ENCODE results near the gene ENPP1.

Gene ENPP1

GRCh38 chr6:131807644-131808459 is at the start of gene ENPP1:
Gene ENPP1, plus strand, starts transcription at chr6:131808020. Its CDS starts 16 bp downstream, at chr6:131808036.
- no peak for DNase-seq (ENCODE audit: extremely low read depth, low read depth)
- TF ChIP-seq, protein P1, sequence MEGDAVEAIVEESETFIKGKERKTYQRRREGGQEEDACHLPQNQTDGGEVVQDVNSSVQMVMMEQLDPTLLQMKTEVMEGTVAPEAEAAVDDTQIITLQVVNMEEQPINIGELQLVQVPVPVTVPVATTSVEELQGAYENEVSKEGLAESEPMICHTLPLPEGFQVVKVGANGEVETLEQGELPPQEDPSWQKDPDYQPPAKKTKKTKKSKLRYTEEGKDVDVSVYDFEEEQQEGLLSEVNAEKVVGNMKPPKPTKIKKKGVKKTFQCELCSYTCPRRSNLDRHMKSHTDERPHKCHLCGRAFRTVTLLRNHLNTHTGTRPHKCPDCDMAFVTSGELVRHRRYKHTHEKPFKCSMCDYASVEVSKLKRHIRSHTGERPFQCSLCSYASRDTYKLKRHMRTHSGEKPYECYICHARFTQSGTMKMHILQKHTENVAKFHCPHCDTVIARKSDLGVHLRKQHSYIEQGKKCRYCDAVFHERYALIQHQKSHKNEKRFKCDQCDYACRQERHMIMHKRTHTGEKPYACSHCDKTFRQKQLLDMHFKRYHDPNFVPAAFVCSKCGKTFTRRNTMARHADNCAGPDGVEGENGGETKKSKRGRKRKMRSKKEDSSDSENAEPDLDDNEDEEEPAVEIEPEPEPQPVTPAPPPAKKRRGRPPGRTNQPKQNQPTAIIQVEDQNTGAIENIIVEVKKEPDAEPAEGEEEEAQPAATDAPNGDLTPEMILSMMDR (IDR thresholded peaks at IDR 0.05; ENCODE audit: low read depth, low read length, missing control alignments), result no peak
- H3K4me3 ChIP-seq (replicated peaks; ENCODE audit: low read depth, low read length), result peak within 1 kb of the TSS; percentile 60

- no peak overlapping the region for H3K4me3 ChIP-seq (replicated peaks; ENCODE audit: low read depth, low read length)
- TF ChIP-seq, protein P1 (IDR thresholded peaks at IDR 0.05; ENCODE audit: low read depth, low read length, missing control alignments), result no peak
- DNase-seq (ENCODE audit: extremely low read depth, low read depth), result no peak
Measured at GRCh38 chr6:131758920-131759319, 48.9 kb upstream of the ENPP1 start.

- H3K4me3 ChIP-seq (replicated peaks; ENCODE audit: low read depth, low read length), result no peak overlapping the region
- DNase-seq (ENCODE audit: extremely low read depth, low read depth), result peak; percentile 27
- TF ChIP-seq, protein P1 (IDR thresholded peaks at IDR 0.05; ENCODE audit: low read depth, low read length, missing control alignments), result no peak
Measured at GRCh38 chr6:131761060-131761761, 46.6 kb upstream of the ENPP1 start.

GRCh38 chr6:131761762-131762067 is 46.1 kb upstream of the ENPP1 start:
- no peak overlapping the region for H3K4me3 ChIP-seq (replicated peaks; ENCODE audit: low read depth, low read length)
- DNase-seq (ENCODE audit: extremely low read depth, low read depth), result no peak

DNA sequence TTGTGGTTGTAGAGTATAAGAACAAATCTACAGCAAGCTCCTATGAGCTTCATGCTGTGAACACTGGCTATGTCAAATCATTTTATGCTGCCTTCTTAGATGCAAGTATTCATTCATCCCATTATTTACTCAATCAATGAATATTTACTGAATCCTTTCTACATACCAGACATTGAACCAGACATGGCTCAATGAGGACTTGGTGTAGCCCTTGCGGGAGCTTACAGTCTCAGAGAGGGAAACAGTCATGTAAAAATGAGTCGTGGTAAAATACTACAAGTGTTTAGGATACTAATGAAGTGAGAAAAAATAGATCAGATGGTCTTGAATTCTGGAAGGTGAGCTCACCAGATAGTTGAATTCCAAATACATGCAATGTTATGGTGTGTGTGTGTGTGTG is 44.8 kb upstream of the ENPP1 start:
- DNase-seq (ENCODE audit: extremely low read depth, low read depth), result no peak
- no peak overlapping the region for H3K4me3 ChIP-seq (replicated peaks; ENCODE audit: low read depth, low read length)
- TF ChIP-seq, protein P1 (IDR thresholded peaks at IDR 0.05; ENCODE audit: low read depth, low read length, missing control alignments), result no peak

More at GRCh38 chr6:131761762-131762067, 46.1 kb upstream of the ENPP1 start:
- TF ChIP-seq, protein P1 (IDR thresholded peaks at IDR 0.05; ENCODE audit: low read depth, low read length, missing control alignments), result no peak

DNA sequence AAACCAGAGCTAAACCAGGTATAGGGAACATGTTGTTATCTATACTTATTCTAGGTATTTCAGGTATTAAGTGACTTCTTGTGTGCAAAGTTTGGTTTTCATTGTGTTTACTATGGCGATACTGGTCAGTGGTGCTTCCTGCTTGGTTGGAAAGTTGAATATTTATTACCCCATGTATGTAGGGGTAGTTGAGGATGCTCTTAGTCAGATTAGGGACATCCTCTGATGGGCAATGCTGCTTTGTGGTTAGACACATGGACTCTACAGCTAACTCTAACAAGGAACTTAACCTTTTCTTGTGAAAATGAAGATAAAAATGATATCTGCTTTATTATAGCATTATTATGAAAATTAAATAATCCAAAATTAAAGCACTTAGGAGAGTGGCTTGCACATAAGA is 44.1 kb upstream of the ENPP1 start:
- H3K4me3 ChIP-seq (replicated peaks; ENCODE audit: low read depth, low read length), result no peak overlapping the region
- TF ChIP-seq, protein P1 (IDR thresholded peaks at IDR 0.05; ENCODE audit: low read depth, low read length, missing control alignments), result no peak
- DNase-seq (ENCODE audit: extremely low read depth, low read depth), result no peak
